ENCODE data around the gene MORN3.
"Not testable (repeated sequence)": the region's sequence is repeated elsewhere in the genome, so short reads cannot be mapped to it uniquely, and the experiment has no call there.

Gene MORN3

GRCh38 chr12:121693155-121693687 is 23.8 kb upstream of the MORN3 start:
- DNase-seq (ENCODE audit: extremely low read depth in 1 of 2, low read depth in 1 of 2) = no peak

DNA sequence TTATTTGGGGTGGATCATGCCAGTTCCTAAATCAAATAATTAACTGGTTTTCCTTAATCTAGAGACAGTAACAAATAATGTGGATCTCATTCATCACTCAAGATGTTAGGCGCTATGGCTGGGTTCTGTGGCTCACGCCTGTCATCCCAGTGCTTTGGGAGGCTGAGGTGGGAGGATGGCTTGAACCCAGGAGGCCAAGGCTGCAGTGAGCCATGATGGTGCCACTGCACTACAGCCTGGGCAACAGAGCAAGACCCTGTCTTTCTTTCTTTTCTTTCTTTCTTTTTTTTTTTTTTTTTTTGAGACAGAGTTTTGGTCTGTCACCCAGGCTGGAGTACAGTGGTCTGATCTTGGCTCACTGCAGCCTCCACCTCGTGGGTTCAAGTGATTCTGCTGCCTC is 23.3 kb upstream of the MORN3 start:
- not testable (repeated sequence) for DNase-seq (ENCODE audit: extremely low read depth in 1 of 2, low read depth in 1 of 2)

DNA sequence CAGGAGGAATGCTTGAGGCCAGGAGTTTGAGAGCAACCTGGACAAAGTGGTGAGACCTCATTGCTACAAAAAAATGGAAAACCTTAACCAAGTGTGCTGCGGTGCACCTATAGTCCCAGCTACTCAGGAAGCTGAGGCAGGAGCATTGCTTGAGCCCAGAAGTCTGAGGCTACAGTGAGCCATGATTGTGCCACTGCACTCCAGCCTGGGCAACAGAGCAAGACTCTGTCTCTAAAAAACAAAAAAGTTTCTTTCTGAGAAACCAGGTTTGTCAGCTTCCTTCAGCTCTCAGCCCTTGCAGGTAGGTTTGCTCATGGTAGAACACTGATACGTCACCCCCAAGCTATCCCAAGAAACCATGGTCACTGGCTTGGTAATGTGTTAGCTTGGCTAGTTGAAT is 20.0 kb upstream of the MORN3 start:
- DNase-seq (ENCODE audit: extremely low read depth in 1 of 2, low read depth in 1 of 2) = no peak

DNA sequence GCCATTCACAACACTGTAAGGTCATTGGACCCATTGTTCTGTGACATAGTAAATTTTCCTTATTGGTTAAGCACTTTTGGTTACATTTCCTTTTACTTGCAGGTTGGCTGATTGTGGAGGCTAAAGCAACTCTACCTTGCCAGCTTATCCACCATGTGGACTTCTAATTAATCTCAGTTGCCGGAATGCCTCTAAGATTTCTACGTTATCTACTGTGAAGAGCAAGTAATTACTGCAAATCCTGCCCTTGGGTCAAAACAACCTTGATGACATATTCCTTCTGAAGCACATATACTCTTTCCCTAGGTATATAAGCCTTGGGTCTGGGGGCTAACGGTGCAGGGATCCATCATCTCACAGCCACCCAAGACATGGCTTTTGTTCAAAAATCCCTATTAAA is 19.5 kb upstream of the MORN3 start:
- no peak for DNase-seq (ENCODE audit: extremely low read depth in 1 of 2, low read depth in 1 of 2)

GRCh38 chr12:121679661-121680197 is 10.3 kb upstream of the MORN3 start:
- DNase-seq (ENCODE audit: extremely low read depth in 1 of 2, low read depth in 1 of 2) = not testable (repeated sequence)

DNA sequence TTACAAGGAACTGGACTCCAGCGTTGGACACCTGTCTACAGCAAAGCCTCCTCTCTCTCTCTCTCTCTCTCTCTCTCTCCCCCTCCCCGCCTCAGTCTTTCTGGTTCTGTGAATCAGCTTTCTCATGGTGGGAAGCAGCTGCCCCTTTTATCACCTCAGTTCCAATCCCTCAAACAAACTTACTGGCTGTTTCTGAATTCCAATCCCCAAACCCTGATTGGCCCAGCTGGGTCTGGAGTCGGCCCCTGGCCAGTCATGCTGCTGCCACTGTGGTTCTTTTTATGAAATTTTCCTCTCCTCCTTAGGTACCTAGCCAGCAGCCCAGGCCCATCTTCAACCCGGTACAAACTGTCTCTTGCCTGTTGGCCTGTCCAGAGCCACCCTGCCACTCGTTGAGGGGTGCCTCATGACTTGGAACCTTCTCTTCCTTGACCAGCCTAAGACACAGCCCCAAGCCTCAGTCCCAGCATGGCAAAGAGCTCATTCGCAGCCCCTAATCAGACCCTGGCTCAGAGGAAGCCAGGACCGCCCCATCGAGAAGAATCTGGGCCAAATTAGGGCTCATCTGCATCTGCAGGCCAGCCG is 9.4 kb upstream of the MORN3 start:
- no peak for DNase-seq (ENCODE audit: extremely low read depth in 1 of 2, low read depth in 1 of 2)

DNA sequence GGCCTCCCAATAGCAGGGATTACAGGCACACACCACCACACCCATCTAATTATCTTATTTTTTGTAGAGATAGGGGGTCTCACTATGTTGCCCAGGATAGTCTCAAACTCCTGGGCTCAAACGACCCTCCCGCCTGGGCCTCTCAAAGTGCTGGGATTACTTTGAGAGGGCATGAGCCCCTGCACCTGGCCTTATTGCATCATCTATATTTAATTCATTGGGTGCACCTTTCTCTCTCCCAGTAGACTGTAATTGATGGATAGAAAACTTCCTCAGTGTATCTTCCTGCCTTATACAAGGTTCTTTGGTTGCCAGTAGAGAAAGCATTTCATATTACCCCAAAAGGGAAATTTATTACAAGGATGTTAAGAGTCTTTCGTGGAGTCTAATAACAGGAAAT is 8.9 kb upstream of the MORN3 start:
- DNase-seq (ENCODE audit: extremely low read depth in 1 of 2, low read depth in 1 of 2) = no peak

GRCh38 chr12:121676190-121676589 is 6.7 kb upstream of the MORN3 start:
- DNase-seq (ENCODE audit: extremely low read depth in 1 of 2, low read depth in 1 of 2) = no peak

GRCh38 chr12:121673013-121673511 is 3.6 kb upstream of the MORN3 start:
- no peak for DNase-seq (ENCODE audit: extremely low read depth in 1 of 2, low read depth in 1 of 2)

DNA sequence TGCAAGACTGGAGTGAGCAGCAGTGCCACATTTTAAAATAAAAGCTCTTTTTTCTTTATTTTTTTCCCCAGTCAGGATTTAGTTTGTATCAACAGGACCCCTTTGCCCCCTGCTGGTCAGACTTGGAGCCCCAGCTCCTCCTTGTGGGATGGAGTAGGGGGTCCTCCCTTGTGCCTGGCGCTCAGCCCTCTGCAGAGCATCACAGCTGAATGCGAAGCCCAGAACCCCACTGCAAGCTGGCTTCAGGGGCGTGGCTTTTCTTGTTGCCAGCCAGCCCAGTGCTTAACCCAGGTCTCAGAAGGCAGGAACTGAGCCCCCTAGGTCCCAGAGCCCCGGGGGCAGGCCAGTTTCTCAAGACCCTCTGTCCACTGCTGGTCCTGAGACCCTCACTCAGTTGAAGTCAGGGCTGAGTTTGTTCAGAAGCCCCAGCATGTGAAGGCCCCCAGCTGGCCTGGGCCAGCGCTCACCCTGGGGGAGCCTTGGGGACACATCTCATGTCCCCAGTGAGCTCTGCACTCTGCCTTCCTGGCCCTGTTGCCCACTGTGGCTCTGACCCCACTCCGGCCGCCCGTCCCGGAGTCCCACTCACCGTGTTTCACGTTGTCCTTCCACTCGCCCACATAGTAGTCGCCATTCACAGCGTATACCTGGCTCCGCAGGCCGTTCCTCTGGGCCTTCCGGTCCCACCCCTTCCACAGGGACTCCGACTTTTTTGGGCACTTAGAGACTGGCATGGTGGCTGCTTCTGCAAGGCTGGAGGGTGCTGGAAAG is 519 bp downstream of the MORN3 start:
- peak in 1 of 2 donors; percentile 38 for DNase-seq (ENCODE audit: extremely low read depth in 1 of 2, low read depth in 1 of 2)

DNA sequence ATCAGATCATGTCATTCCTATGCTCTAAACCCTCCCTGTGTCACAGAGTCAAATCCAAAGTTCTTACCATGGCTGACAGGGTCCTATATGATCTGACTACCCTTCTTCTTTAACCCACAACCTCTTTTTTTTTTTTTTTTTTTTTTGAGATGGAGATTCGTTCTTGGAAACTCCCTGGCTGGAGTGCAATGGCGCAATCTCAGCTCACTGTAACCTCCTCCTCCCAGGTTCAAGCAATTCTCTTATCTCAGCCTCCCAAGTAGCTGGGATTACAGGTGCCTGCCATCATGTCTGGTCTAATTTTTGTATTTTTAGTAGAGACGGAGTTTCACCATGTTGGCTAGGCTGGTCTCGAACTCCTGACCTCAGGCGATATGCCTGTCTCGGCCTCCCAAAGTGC is 2.6 kb downstream of the MORN3 start:
- DNase-seq (ENCODE audit: extremely low read depth in 1 of 2, low read depth in 1 of 2) = not testable (repeated sequence)

GRCh38 chr12:121663610-121663929 is 5.9 kb downstream of the MORN3 start:
- DNase-seq (ENCODE audit: extremely low read depth in 1 of 2, low read depth in 1 of 2) = no peak

DNA sequence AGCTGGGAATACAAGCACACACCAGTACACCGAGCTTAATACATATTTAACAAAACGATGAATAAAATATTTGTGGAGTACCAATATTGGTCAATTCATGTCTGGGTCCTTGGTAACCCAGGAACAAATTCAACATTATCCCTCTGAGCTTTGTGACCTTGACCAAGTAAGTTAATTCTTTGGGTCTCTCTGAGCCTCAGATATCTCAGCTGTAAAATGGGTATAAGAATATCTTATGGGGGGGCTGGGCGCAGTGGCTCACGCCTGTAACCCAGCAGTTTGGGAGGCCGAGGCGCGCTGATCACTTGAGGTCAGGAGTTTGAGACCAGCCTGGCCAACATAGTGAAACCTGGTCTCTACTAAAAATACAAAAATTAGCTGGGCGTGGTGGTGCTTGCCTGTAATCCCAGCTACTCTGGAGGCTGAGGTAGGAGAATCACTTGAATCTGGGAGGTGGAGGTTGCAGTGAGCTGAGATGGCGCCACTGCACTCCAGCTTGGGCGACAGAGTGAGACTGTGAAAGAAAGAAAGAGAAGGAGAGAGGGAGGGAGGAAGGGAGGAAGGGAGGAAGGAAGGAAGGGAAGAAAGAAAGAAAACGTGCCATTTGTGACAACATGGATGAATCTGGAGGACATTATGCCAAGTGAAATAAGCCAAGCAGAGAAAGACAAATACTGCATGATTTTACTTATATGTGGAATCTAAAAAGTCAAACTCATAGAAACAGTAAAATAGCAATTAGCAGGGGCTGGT is 7.9 kb downstream of the MORN3 start:
- DNase-seq (ENCODE audit: extremely low read depth in 1 of 2, low read depth in 1 of 2) = not testable (repeated sequence)

GRCh38 chr12:121657305-121658008 is 12.0 kb downstream of the MORN3 start:
- DNase-seq (ENCODE audit: extremely low read depth in 1 of 2, low read depth in 1 of 2) = peak in 1 of 2 donors; percentile 42

- DNase-seq (ENCODE audit: extremely low read depth in 1 of 2, low read depth in 1 of 2) = no peak
Measured at GRCh38 chr12:121656122-121656521, 13.3 kb downstream of the MORN3 start.

- DNase-seq (ENCODE audit: extremely low read depth in 1 of 2, low read depth in 1 of 2) = no peak
Measured at GRCh38 chr12:121653999-121654398, 15.5 kb downstream of the MORN3 start.

DNA sequence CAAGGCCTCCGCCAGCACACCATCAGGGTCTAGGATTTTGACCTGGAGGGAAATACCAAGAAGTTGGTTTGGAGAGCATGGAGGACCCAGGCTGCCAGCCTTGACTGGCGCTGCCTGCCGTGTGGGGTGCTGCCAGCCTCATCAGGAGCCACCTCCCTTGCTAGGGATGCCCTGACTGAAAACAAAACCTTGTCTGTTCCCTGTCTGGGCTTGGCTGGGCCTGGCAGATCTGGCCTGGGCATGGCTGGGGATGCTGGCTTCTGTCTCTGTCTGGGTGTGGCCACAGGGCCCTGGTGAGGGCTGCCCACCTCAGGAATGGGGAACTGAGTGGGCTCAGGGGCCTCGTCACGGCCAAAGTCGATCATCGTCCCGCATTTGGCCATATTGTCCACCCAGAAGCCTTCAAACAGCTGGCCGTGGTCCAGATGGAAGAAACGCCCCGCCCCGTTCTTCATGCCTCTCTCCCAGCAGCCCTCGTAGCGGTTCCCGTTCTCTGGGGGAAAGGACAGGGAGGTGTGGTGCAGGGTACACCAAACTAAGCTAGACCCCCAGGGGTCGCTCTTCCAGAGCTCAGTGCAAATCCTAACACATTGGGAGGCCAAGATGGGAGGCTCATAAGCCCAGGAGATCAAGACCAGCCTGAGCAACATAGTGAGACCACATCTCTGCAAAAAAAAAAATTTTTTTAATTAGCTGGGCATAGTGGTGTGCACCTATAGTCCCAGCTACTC is 16.5 kb downstream of the MORN3 start:
- no peak for DNase-seq (ENCODE audit: extremely low read depth in 1 of 2, low read depth in 1 of 2)

GRCh38 chr12:121651320-121651719 is 18.1 kb downstream of the MORN3 start:
- no peak for DNase-seq (ENCODE audit: extremely low read depth in 1 of 2, low read depth in 1 of 2)

DNA sequence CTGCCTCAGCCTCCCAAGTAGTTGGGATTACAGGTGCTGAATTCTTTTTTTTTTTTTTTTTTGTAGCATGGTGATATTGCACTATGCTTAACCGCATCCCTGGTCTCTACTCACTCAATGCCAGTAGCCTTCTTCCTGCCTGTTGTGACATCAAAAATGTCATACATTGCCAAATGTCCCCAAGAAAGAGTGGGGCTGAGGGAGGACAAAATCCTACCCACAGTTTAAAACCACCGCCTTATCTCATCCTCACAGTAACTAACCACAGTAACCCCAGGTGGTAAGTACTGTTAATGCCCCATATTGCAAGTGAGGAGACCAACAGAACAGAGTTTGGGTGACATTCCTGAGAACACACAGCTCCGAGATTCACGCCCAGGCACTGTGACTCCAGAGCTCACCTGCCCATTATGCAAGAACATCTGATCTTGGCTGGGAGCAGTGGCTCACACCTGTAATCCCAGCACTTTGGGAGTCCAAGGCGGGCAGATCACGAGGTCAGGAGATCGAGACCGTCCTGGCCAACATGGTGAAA is 19.6 kb downstream of the MORN3 start:
- DNase-seq (ENCODE audit: extremely low read depth in 1 of 2, low read depth in 1 of 2) = no peak

- DNase-seq (ENCODE audit: extremely low read depth in 1 of 2, low read depth in 1 of 2) = no peak
Measured at GRCh38 chr12:121649322-121649721, 20.1 kb downstream of the MORN3 start.

Measured in stimulated activated CD8-positive, alpha-beta memory T cell treated with anti-CD3 and anti-CD28 coated beads, Interleukin-7, amount 100 ng/mL, for 48 hours (primary cell).